Loucy (cell line): ENCODE measurements around the gene SLC35A4.

Experiments
- H2AFZ ChIP-seq: fragments of 200-600 bp; sonication (generic); 2 replicates; pipeline ENCODE4 v1.6.0; 2016; ENCODE audit warnings: antibody characterized with exemption, mild to moderate bottlenecking, low read length, moderate library complexity
- H3F3A ChIP-seq: fragments of 200-600 bp; 2 replicates; pipeline ENCODE4 v1.6.0; 2016; ENCODE audit warnings: antibody characterized with exemption, low read depth, mild to moderate bottlenecking
- H3K27me3 ChIP-seq: fragments of 200-600 bp; sonication (generic); 2 replicates; pipeline ENCODE4 v1.6.1; 2014; ENCODE audit warnings: low read length, mild to moderate bottlenecking; ENCODE audit not compliant: insufficient read depth, poor library complexity, severe bottlenecking
- H3K36me3 ChIP-seq: fragments of 200-600 bp; sonication (generic); 2 replicates; pipeline ENCODE4 v1.6.1; 2016; ENCODE audit warnings: low read length; ENCODE audit not compliant: insufficient read depth
- H3K4me1 ChIP-seq: fragments of 200-600 bp; sonication (generic); 2 replicates; pipeline ENCODE4 v1.5.1; 2014; ENCODE audit warnings: low read length, mild to moderate bottlenecking; ENCODE audit not compliant: insufficient read depth, poor library complexity, severe bottlenecking
- H3K4me2 ChIP-seq: fragments of 200-600 bp; sonication (generic); 2 replicates; pipeline ENCODE4 v1.6.0; 2014; ENCODE audit warnings: antibody characterized with exemption, low read length, low read depth, mild to moderate bottlenecking; ENCODE audit not compliant: poor library complexity, severe bottlenecking
- H3K4me3 ChIP-seq: fragments of 200-600 bp; sonication (generic); 2 replicates; pipeline ENCODE4 v1.5.1; 2014; ENCODE audit warnings: low read length, mild to moderate bottlenecking, mixed read lengths; ENCODE audit not compliant: poor library complexity, severe bottlenecking
- H3K79me2 ChIP-seq: fragments of 200-600 bp; sonication (generic); 2 replicates; pipeline ENCODE4 v1.6.1; 2014; ENCODE audit warnings: low read length; ENCODE audit not compliant: insufficient read depth
- H3K9ac ChIP-seq: fragments of 200-600 bp; sonication (generic); 2 replicates; pipeline ENCODE4 v1.6.0; 2014; ENCODE audit warnings: mild to moderate bottlenecking, low read depth, low read length, moderate library complexity; ENCODE audit not compliant: poor library complexity, severe bottlenecking
- H3K9me2 ChIP-seq: fragments of 200-600 bp; sonication (generic); replicated peaks from 2 replicates; pipeline ENCODE4 v1.6.1; 2016; ENCODE audit warnings: low read depth, low read length, mixed read lengths
- H3K9me3 ChIP-seq: fragments of 200-600 bp; sonication (generic); 2 replicates; pipeline ENCODE4 v1.6.1; 2014; ENCODE audit warnings: mild to moderate bottlenecking, antibody characterized with exemption, low read length, low read depth; ENCODE audit not compliant: insufficient read depth
- H4K20me1 ChIP-seq: fragments of 200-600 bp; sonication (generic); 2 replicates; pipeline ENCODE4 v1.6.0; 2014; ENCODE audit warnings: antibody characterized with exemption, low read length, mild to moderate bottlenecking; ENCODE audit not compliant: insufficient read depth, poor library complexity, severe bottlenecking
- CTCF ChIP-seq: fragments of 200-600 bp; sonication (generic); conservative IDR thresholded peaks from 2 replicates; pipeline ENCODE4 v1.5.1; 2014; ENCODE audit warnings: mild to moderate bottlenecking, antibody characterized with exemption, low read length
- EZH2phosphoT487 ChIP-seq: fragments of 200-600 bp; IDR thresholded peaks from 2 replicates; pipeline ENCODE4 v1.6.1; 2018; ENCODE audit warnings: antibody characterized with exemption, mild to moderate bottlenecking, moderate library complexity, borderline replicate concordance

Gene SLC35A4

GRCh38 chr5:140603734-140604133, 39.1 kb downstream of the SLC35A4 start:
- no peak overlapping the region for H3K9ac ChIP-seq
- no peaks in the 10 kb centered on the region for H3K27me3 ChIP-seq
- no peaks in the 10 kb centered on the region for H3K79me2 ChIP-seq
- TF ChIP-seq CTCF (no peak), EZH2phosphoT487 (no peak)
- H3K9me3 ChIP-seq, result no peaks in the 10 kb centered on the region
- H3K4me1 ChIP-seq, result peaks cover 1% of the 10 kb centered on the region
- no peak overlapping the region for H3K4me3 ChIP-seq
- no peaks in the 10 kb centered on the region for H3F3A ChIP-seq
- H3K9me2 ChIP-seq, result no peaks in the 10 kb centered on the region
- H3K36me3 ChIP-seq, result no peaks in the 10 kb centered on the region
- no peak overlapping the region for H3K4me2 ChIP-seq
- H4K20me1 ChIP-seq, result no peaks in the 10 kb centered on the region
- H2AFZ ChIP-seq, result no peak overlapping the region

GRCh38 chr5:140605879-140606278, 41.3 kb downstream of the SLC35A4 start:
- TF ChIP-seq EZH2phosphoT487, result no peak
- TF ChIP-seq CTCF, result no peak
- Histone ChIP-seq H3K27me3 (no peaks in the 10 kb centered on the region), H3K4me3 (no peak overlapping the region), H3K36me3 (no peaks in the 10 kb centered on the region), H3K9me2 (no peaks in the 10 kb centered on the region), H3F3A (no peaks in the 10 kb centered on the region), H3K4me1 (peaks cover 10% of the 10 kb centered on the region), H3K4me2 (no peak overlapping the region), H3K9ac (no peak overlapping the region), H3K79me2 (no peaks in the 10 kb centered on the region), H4K20me1 (no peaks in the 10 kb centered on the region), H2AFZ (no peak overlapping the region), H3K9me3 (no peaks in the 10 kb centered on the region)

GRCh38 chr5:140607031-140607430, 42.4 kb downstream of the SLC35A4 start:
- H3K4me3 ChIP-seq, result no peak overlapping the region
- no peak overlapping the region for H2AFZ ChIP-seq
- H3K4me2 ChIP-seq, result no peak overlapping the region
- no peaks in the 10 kb centered on the region for H3K9me3 ChIP-seq
- TF ChIP-seq EZH2phosphoT487 (no peak), CTCF (no peak)
- H3K4me1 ChIP-seq, result peaks cover 15% of the 10 kb centered on the region
- no peaks in the 10 kb centered on the region for H3K27me3 ChIP-seq
- H3K9ac ChIP-seq, result no peak overlapping the region
- no peaks in the 10 kb centered on the region for H3K79me2 ChIP-seq
- no peaks in the 10 kb centered on the region for H3K36me3 ChIP-seq
- no peaks in the 10 kb centered on the region for H3F3A ChIP-seq
- H3K9me2 ChIP-seq, result no peaks in the 10 kb centered on the region
- H4K20me1 ChIP-seq, result no peaks in the 10 kb centered on the region
